Prostate gland (tissue), 2 donors: ENCODE measurements around the gene GPR137. TPM values are rescaled to one million over a fixed set of nuclear protein-coding genes. Genes with fewer than 3 reads are reported as not detected.
"Not testable (repeated sequence)": the region's sequence is repeated elsewhere in the genome, so short reads cannot be mapped to it uniquely, and the experiment has no call there.

ENCODE experiments used
- DNase-seq: peaks from one replicate; pipeline ENCODE4 v3.0.0-alpha.2; 2019; ENCODE audit warnings: low spot score
- H3K27ac ChIP-seq, 2 donors: fragments of 200-600 bp; sonication (generic); 2 replicates each; pipeline ENCODE4 v1.5.1; 2017 to 2019
- H3K27me3 ChIP-seq: fragments of 200-600 bp; sonication (generic); replicated peaks from 2 replicates; pipeline ENCODE4 v1.5.1; 2019; ENCODE audit not compliant: insufficient read depth
- H3K36me3 ChIP-seq, 2 donors: fragments of 200-600 bp; sonication (generic); 1 replicate in 1 of 2; 2 replicates in 1 of 2; pipeline versions ENCODE4 v1.5.1 to v1.8.1; 2017 to 2019
- H3K4me1 ChIP-seq: fragments of 200-600 bp; sonication (generic); replicated peaks from 2 replicates; pipeline ENCODE4 v1.5.1; 2019
- H3K4me3 ChIP-seq, 2 donors: fragments of 200-600 bp; sonication (generic); 2 replicates each; pipeline ENCODE4 v1.5.1; 2017 to 2019
- H3K9me3 ChIP-seq: fragments of 200-600 bp; sonication (generic); 2 replicates; pipeline ENCODE4 v1.5.1; 2017
- CTCF ChIP-seq, 4 experiments: fragments of 200-600 bp in 2 of 4; fragments of 450-650 bp in 2 of 4; sonication (generic) in 2 of 4; IDR thresholded peaks; 1 replicate in 3 of 4; 2 replicates in 1 of 4; pipeline ENCODE4 v1.5.1; 2016 to 2019; ENCODE audit warnings: antibody characterized with exemption in 4 of 4, mild to moderate bottlenecking in 2 of 4, moderate library complexity in 2 of 4
- POLR2A ChIP-seq: fragments of 450-650 bp; IDR thresholded peaks from one replicate; pipeline ENCODE4 v1.6.1; 2016; ENCODE audit warnings: antibody characterized with exemption, mild to moderate bottlenecking
- POLR2AphosphoS5 ChIP-seq: sonication (generic); formaldehyde crosslinking; IDR thresholded peaks from one replicate; pipeline ENCODE4 v1.6.1; 2017; ENCODE audit warnings: antibody characterized with exemption
- WGBS: methylation state at CpG from one replicate; pipeline ENCODE4 v1.1.5; 2018; 5-methylcytosine and 5-hydroxymethylcytosine counted together
- intact Hi-C: fragments of 100-400 bp; cut with DNase I; formaldehyde crosslinking; loops from one replicate; pipeline ENCODE4 v1.14.2; 2022
- total RNA-seq, 2 donors: library from RNA; depleted of rRNA; stranded (reverse); fragments of >200 nt; gene quantifications; one replicate each; pipeline ENCODE4 v1.1.0, GENCODE V29; 2016

GPR137 gene
- total RNA-seq, 2 donors from 2014 or later, result 38.8 to 94.9 TPM

- peak overlapping the region; percentile 47 to 52 for H3K4me3 ChIP-seq
- peak overlapping the region; percentile 71 to 84 for H3K27ac ChIP-seq
- under 1% methylated on average over 45 of the region's 46 CpGs for WGBS
- peaks cover 15% of the 10 kb centered on the region for H3K4me1 ChIP-seq
- H3K36me3 ChIP-seq, result no peaks in the 10 kb centered on the region
- H3K9me3 ChIP-seq, result no peaks in the 10 kb centered on the region
- intact Hi-C loops, result no loop called here
- peak; percentile 38 for TF ChIP-seq POLR2A
- no peak for TF ChIP-seq POLR2AphosphoS5
- no peak for TF ChIP-seq CTCF (IDR thresholded peaks at IDR 0.05)
- DNase-seq, result no peak
- no peaks in the 10 kb centered on the region for H3K27me3 ChIP-seq
Observed at GRCh38 chr11:64245797-64246620, 39.6 kb upstream of the GPR137 start.

- DNase-seq, intact Hi-C loops, H3K36me3 ChIP-seq, H3K27me3 ChIP-seq, H3K9me3 ChIP-seq: not testable (repeated sequence)
- Histone ChIP-seq H3K4me3 (peak overlapping the region; percentile 47 to 52), H3K27ac (peak overlapping the region; percentile 71 to 84), H3K4me1 (peaks cover 15% of the 10 kb centered on the region)
- 1% methylated on average over 23 of the region's 43 CpGs for WGBS
Observed at GRCh38 chr11:64246621-64246870, 39.1 kb upstream of the GPR137 start.

GRCh38 chr11:64246871-64247728 is 38.5 kb upstream of the GPR137 start, which contains the start of gene PPP1R14B:
PPP1R14B (minus strand) TSS chr11:64246943; CDS start chr11:64246673, 270 bp downstream.
- Histone ChIP-seq H3K4me3 (peak within 1 kb of the TSS; percentile 47 to 52), H3K27me3 (no peaks in the 10 kb centered on the region), H3K4me1 (peaks cover 15% of the 10 kb centered on the region), H3K27ac (peak within 1 kb of the TSS; percentile 82 to 84), H3K9me3 (no peaks in the 10 kb centered on the region), H3K36me3 (no peaks in the 10 kb centered on the region)
- WGBS, result 1% methylated on average over 51 of the region's 74 CpGs
- peak in 3 of 4 experiments; percentile 9 to 51 (median 33) for TF ChIP-seq CTCF (IDR thresholded peaks at IDR 0.05)
- TF ChIP-seq POLR2AphosphoS5, result peak; percentile 67
- peak; percentile 33 for TF ChIP-seq POLR2A
- intact Hi-C loops, result no loop called here
- peak; percentile 83 for DNase-seq

GRCh38 chr11:64247729-64248531 is 37.7 kb upstream of the GPR137 start:
- Histone ChIP-seq H3K9me3 (no peaks in the 10 kb centered on the region), H3K27ac (peak overlapping the region; percentile 82 to 84), H3K4me1 (peaks cover 20% of the 10 kb centered on the region), H3K36me3 (no peaks in the 10 kb centered on the region), H3K4me3 (peak overlapping the region; percentile 47 to 52), H3K27me3 (no peaks in the 10 kb centered on the region)
- intact Hi-C loops, result no loop called here
- 41% methylated on average over 31 of the region's 31 CpGs for WGBS
- TF ChIP-seq POLR2A (no peak), POLR2AphosphoS5 (no peak), CTCF (IDR thresholded peaks at IDR 0.05) (no peak)
- DNase-seq, result no peak

GRCh38 chr11:64248578-64248977 is 37.1 kb upstream of the GPR137 start:
- Histone ChIP-seq H3K36me3 (no peaks in the 10 kb centered on the region), H3K4me1 (peaks cover 22% of the 10 kb centered on the region), H3K27ac (no peak overlapping the region), H3K4me3 (no peak overlapping the region), H3K27me3 (no peaks in the 10 kb centered on the region), H3K9me3 (no peaks in the 10 kb centered on the region)
- TF ChIP-seq POLR2AphosphoS5 (no peak), CTCF (IDR thresholded peaks at IDR 0.05) (no peak), POLR2A (no peak)
- intact Hi-C loops, result no loop called here
- 72% methylated on average over 6 of the region's 7 CpGs for WGBS
- DNase-seq, result no peak
